Measurements from ENCODE around the gene MIPEP.

DNA sequence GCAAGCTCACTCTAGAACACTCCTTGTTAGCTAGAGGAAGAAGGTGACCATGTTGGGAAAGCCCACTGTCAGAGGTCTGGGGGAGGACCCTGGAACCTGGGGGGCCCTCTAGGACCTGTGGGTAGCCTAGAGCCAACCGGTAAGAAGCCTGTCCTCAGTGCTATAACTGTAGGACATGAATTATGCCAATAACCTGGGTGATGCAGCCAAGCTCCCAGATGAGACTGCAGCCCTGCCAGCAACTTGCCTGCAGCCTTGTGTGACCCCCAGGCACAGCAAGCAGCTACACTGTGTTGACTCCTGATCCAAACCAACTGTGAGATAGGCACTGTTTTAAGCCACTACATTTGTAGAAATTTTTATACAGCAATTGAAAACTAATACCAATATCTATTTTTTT is 122.3 kb downstream of the MIPEP start:
- TF ChIP-seq, protein P1, sequence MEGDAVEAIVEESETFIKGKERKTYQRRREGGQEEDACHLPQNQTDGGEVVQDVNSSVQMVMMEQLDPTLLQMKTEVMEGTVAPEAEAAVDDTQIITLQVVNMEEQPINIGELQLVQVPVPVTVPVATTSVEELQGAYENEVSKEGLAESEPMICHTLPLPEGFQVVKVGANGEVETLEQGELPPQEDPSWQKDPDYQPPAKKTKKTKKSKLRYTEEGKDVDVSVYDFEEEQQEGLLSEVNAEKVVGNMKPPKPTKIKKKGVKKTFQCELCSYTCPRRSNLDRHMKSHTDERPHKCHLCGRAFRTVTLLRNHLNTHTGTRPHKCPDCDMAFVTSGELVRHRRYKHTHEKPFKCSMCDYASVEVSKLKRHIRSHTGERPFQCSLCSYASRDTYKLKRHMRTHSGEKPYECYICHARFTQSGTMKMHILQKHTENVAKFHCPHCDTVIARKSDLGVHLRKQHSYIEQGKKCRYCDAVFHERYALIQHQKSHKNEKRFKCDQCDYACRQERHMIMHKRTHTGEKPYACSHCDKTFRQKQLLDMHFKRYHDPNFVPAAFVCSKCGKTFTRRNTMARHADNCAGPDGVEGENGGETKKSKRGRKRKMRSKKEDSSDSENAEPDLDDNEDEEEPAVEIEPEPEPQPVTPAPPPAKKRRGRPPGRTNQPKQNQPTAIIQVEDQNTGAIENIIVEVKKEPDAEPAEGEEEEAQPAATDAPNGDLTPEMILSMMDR (IDR thresholded peaks at IDR 0.05; ENCODE audit: poor library complexity) = no peak
- TF ChIP-seq EZH2phosphoT487 (IDR thresholded peaks at IDR 0.05; ENCODE audit: low read depth, severe bottlenecking, unreplicated experiment) (no peak), EZH2 (IDR thresholded peaks at IDR 0.05; ENCODE audit: borderline replicate concordance) (no peak)

Measured in hepatocyte (in vitro differentiated cells).